Hepatic stellate cell (primary cell): ENCODE measurements around the gene UNC13B.

Experiments
- DNase-seq: peaks from one replicate; pipeline ENCODE4 v3.0.0; 2011; ENCODE audit warnings: low spot score

The UNC13B gene

GRCh38 chr9:35432076-35432475 is 270.3 kb downstream of the UNC13B start:
- no peak for DNase-seq

GRCh38 chr9:35436933-35437332 is 275.1 kb downstream of the UNC13B start:
- DNase-seq = no peak

GRCh38 chr9:35446012-35446411 is 284.2 kb downstream of the UNC13B start:
- DNase-seq = no peak

- no peak for DNase-seq
Measured at GRCh38 chr9:35448496-35448895, 286.7 kb downstream of the UNC13B start.

GRCh38 chr9:35452481-35452880 is 290.7 kb downstream of the UNC13B start:
- DNase-seq = no peak

- DNase-seq = no peak
Measured at GRCh38 chr9:35453786-35454185, 292.0 kb downstream of the UNC13B start.
